ENCODE results near the gene CLEC16A. TPM values are rescaled to one million over a fixed set of nuclear protein-coding genes. Genes with fewer than 3 reads are reported as not detected.

Gene CLEC16A
- total RNA-seq, 4 donors from 2014 or later = 19.9 to 38.3 (median 35.0) TPM

DNA sequence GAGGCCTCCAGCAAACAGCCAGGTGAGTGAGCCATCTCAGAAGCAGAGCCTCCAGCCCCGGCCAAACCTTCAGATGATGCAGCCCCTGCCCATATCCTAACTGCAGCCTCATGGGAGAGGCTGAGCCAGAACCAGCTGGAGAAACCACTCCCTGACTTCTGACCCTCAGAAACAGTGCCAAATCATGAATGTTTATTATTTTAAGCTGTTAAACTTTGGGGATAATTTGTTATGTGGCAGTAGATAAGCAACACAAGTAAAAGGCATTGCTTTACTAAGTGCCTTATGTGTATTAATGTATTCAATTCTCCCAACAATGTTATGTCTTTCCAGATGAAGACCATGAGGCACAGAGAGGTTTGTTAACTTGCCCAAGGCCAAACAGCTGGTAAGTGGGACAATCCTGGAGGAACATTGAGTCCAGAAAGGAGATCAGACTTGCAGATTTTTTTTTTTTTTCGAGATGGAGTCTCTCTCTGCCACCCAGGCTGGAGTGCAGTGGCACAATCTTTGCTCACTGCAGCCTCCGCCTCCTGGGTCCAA lies 252.0 kb downstream of the CLEC16A start:
- no peak for ATAC-seq
- WGBS, 2 donors (ENCODE audit: low coverage in 1 of 2) = 20 to 90% methylated on average over 1 of the region's 3 CpGs
- TF ChIP-seq EP300 (IDR thresholded peaks at IDR 0.05) (no peak), POLR2AphosphoS5 (IDR thresholded peaks at IDR 0.05) (no peak), POLR2A (IDR thresholded peaks at IDR 0.05) (no peak)
- TF ChIP-seq, protein P1, sequence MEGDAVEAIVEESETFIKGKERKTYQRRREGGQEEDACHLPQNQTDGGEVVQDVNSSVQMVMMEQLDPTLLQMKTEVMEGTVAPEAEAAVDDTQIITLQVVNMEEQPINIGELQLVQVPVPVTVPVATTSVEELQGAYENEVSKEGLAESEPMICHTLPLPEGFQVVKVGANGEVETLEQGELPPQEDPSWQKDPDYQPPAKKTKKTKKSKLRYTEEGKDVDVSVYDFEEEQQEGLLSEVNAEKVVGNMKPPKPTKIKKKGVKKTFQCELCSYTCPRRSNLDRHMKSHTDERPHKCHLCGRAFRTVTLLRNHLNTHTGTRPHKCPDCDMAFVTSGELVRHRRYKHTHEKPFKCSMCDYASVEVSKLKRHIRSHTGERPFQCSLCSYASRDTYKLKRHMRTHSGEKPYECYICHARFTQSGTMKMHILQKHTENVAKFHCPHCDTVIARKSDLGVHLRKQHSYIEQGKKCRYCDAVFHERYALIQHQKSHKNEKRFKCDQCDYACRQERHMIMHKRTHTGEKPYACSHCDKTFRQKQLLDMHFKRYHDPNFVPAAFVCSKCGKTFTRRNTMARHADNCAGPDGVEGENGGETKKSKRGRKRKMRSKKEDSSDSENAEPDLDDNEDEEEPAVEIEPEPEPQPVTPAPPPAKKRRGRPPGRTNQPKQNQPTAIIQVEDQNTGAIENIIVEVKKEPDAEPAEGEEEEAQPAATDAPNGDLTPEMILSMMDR (IDR thresholded peaks at IDR 0.05) = no peak
- no peaks in the 10 kb centered on the region for H3K27me3 ChIP-seq
- H3K4me1 ChIP-seq = no peaks in the 10 kb centered on the region
- no peaks in the 10 kb centered on the region for H3K36me3 ChIP-seq
- H3K27ac ChIP-seq = no peak overlapping the region
- H3K4me3 ChIP-seq = no peak overlapping the region
- H3K9me3 ChIP-seq = no peaks in the 10 kb centered on the region

GRCh38 chr16:11198375-11198774 lies 254.0 kb downstream of the CLEC16A start:
- no peaks in the 10 kb centered on the region for H3K9me3 ChIP-seq
- ATAC-seq = no peak
- no peak overlapping the region for H3K4me3 ChIP-seq
- no peaks in the 10 kb centered on the region for H3K27me3 ChIP-seq
- TF ChIP-seq EP300 (IDR thresholded peaks at IDR 0.05) (no peak), POLR2A (IDR thresholded peaks at IDR 0.05) (no peak), POLR2AphosphoS5 (IDR thresholded peaks at IDR 0.05) (no peak)
- TF ChIP-seq, protein P1 (IDR thresholded peaks at IDR 0.05) = no peak
- 77 to 100% methylated on average over 1 to 4 of the region's 5 CpGs for WGBS, 2 donors (ENCODE audit: low coverage in 1 of 2)
- no peaks in the 10 kb centered on the region for H3K36me3 ChIP-seq
- no peak overlapping the region for H3K27ac ChIP-seq
- no peaks in the 10 kb centered on the region for H3K4me1 ChIP-seq

DNA sequence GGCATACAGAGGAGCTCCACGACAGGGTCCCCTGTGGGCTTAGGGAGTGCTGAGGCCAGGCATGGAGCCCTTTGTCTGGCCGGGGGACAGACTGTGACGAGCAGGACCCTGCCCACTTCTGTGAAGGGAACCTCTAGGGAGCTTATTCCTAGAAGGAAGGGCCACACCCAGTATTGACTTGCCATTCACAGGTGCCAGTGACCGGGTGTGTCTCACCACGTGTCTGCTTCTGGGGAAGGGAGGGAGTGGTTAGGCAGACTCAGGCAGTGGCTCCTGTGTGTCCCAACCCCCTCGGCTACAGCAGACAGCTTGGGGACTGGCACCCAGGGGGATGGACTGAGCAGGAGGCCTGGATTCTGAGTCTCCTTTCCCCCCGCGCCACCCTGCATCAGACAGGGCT lies 254.5 kb downstream of the CLEC16A start:
- WGBS, 2 donors (ENCODE audit: low coverage in 1 of 2) = 100% methylated on average over 2 of the region's 8 CpGs; no CpG with 5 or more reads in 1 of the 2 donors
- Histone ChIP-seq H3K9me3 (no peaks in the 10 kb centered on the region), H3K4me3 (no peak overlapping the region), H3K36me3 (no peaks in the 10 kb centered on the region), H3K27ac (no peak overlapping the region), H3K27me3 (no peaks in the 10 kb centered on the region), H3K4me1 (no peaks in the 10 kb centered on the region)
- ATAC-seq = peak; percentile 37
- TF ChIP-seq POLR2A (IDR thresholded peaks at IDR 0.05) = no peak
- TF ChIP-seq EP300 (IDR thresholded peaks at IDR 0.05) = no peak
- TF ChIP-seq POLR2AphosphoS5 (IDR thresholded peaks at IDR 0.05) = no peak
- TF ChIP-seq, protein P1 (IDR thresholded peaks at IDR 0.05) = no peak

DNA sequence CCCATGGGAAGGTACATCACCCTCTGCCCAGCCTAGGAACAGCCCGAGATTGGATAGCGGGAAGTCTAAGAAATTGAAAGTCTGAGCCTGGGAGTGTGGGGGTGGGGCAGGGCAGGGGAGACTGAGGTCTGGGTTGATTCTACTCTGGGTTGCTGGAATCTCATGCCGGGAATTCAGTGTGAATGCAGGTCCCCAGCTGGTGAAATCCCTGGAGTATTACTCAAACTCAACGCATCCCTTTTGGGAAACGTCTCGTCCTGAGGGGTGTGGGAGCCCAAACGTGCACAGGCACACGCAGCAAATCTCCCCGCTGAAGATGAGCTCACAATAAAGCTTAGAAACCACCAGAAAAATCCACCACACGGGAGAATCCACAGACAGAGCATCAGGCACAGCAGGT lies 256.2 kb downstream of the CLEC16A start:
- no peak for ATAC-seq
- Histone ChIP-seq H3K9me3 (no peaks in the 10 kb centered on the region), H3K4me3 (no peak overlapping the region), H3K4me1 (no peaks in the 10 kb centered on the region), H3K36me3 (no peaks in the 10 kb centered on the region), H3K27me3 (no peaks in the 10 kb centered on the region), H3K27ac (no peak overlapping the region)
- no peak for TF ChIP-seq POLR2AphosphoS5 (IDR thresholded peaks at IDR 0.05)
- 80% methylated on average over 1 of the region's 10 CpGs; no CpG with 5 or more reads in 1 of the 2 donors for WGBS, 2 donors (ENCODE audit: low coverage in 1 of 2)

DNA sequence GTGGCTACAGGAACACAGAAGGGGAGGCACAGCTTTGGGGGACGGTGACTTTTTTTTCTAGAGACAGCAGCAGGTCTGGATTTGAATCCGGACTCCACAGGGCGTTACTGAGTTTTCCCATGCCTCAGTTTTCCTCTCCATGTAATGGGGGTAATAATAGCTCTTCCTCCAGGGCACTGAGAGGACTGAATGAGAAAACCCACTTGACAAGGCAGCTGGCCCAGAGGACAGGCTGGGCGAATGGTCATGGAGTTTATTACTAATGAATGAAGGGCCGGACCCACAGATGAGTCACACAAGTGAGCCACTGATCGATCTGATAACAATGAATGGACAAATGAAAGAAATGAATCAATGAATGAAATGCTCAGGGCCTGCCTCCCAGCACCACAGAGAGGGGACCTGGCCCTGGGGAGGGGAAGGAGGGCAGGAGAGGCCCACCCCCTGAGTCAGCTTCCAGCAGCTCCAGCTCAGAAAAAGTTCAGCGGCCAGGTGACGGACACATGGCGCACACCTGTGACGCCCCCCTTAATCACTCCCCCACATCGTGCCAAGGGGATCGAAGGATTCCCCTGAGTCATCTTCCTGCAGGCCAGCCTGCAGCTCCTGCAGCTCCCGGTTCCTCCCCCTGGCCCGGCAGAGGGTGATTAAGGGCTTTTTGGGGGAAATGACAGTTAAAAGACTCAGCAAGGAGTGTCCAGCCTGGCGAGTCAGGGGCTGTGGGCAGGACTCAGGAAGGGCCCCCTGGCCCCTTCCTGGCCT lies 257.3 kb downstream of the CLEC16A start:
- H3K27ac ChIP-seq = no peak overlapping the region
- no peaks in the 10 kb centered on the region for H3K9me3 ChIP-seq
- no peaks in the 10 kb centered on the region for H3K27me3 ChIP-seq
- ATAC-seq = no peak
- peaks cover 0 to 8% (median 0%) of the 10 kb centered on the region in 3 donors for H3K4me1 ChIP-seq
- H3K4me3 ChIP-seq = no peak overlapping the region
- TF ChIP-seq, protein P1 (IDR thresholded peaks at IDR 0.05) = no peak
- TF ChIP-seq POLR2A (IDR thresholded peaks at IDR 0.05) (no peak), POLR2AphosphoS5 (IDR thresholded peaks at IDR 0.05) (no peak), EP300 (IDR thresholded peaks at IDR 0.05) (no peak)
- 38 to 67% methylated on average over 3 to 10 of the region's 15 CpGs for WGBS, 2 donors (ENCODE audit: low coverage in 1 of 2)
- H3K36me3 ChIP-seq = no peaks in the 10 kb centered on the region

Measured in gastroesophageal sphincter (tissue), 4 donors.